Thyroid gland (tissue), 4 donors: Measurements from ENCODE around the gene ARHGEF25. TPM values are rescaled to one million over a fixed set of nuclear protein-coding genes. Genes with fewer than 3 reads are reported as not detected.

Experiments
- DNase-seq, 2 donors: peaks; one replicate each; pipeline ENCODE4 v3.0.0-alpha.2; 2019
- H3K27ac ChIP-seq, 3 donors: fragments of 200-600 bp; sonication (generic); 1 replicate in 2 of 3; 2 replicates in 1 of 3; pipeline ENCODE4 v1.5.1; 2016 to 2019; ENCODE audit warnings: mild to moderate bottlenecking in 1 of 3, moderate library complexity in 1 of 3
- H3K27me3 ChIP-seq: fragments of 200-600 bp; sonication (generic); one replicate; pipeline ENCODE4 v1.5.1; 2019
- H3K36me3 ChIP-seq, 2 donors: fragments of 200-600 bp; sonication (generic); one replicate each; pipeline ENCODE4 v1.5.1; 2016 to 2019
- H3K4me1 ChIP-seq, 2 donors: fragments of 200-600 bp; sonication (generic); one replicate each; pipeline ENCODE4 v1.5.1; 2017 to 2019
- H3K4me3 ChIP-seq, 3 donors: fragments of 200-600 bp; sonication (generic); replicated peaks in 1 of 3; 1 replicate in 2 of 3; 2 replicates in 1 of 3; pipeline ENCODE4 v1.5.1; 2016; ENCODE audit warnings: mild to moderate bottlenecking in 1 of 3
- H3K9me3 ChIP-seq: fragments of 200-600 bp; sonication (generic); one replicate; pipeline ENCODE4 v1.5.1; 2017
- CTCF ChIP-seq, 6 experiments: fragments of 200-600 bp in 3 of 6; fragments of 450-650 bp in 3 of 6; sonication (generic) in 3 of 6; IDR thresholded peaks; one replicate each; pipeline ENCODE4 v1.5.1; 2016 to 2019; ENCODE audit warnings: antibody characterized with exemption in 6 of 6, mild to moderate bottlenecking in 2 of 6, inconsistent platforms in 1 of 6, moderate library complexity in 1 of 6
- POLR2A ChIP-seq, 2 donors: fragments of 450-650 bp; IDR thresholded peaks; one replicate each; pipeline ENCODE4 v1.6.1; 2017; ENCODE audit warnings: antibody characterized with exemption in 2 of 2, mild to moderate bottlenecking in 2 of 2, moderate library complexity in 1 of 2
- WGBS, 2 donors: methylation state at CpG; one replicate each; pipeline ENCODE4 v1.1.5; 2017; 5-methylcytosine and 5-hydroxymethylcytosine counted together
- intact Hi-C: fragments of 100-400 bp; cut with DNase I; formaldehyde crosslinking; loops from one replicate; pipeline ENCODE4 v1.15.1; 2023
- total RNA-seq, 4 donors: library from RNA; depleted of rRNA; stranded (reverse); fragments of >200 nt; gene quantifications; one replicate each; pipeline ENCODE4 v1.2.3, GENCODE V29; 2016

Gene ARHGEF25
- total RNA-seq, 4 donors from 2014 or later = 3.3 to 25.8 (median 3.9) TPM

DNA sequence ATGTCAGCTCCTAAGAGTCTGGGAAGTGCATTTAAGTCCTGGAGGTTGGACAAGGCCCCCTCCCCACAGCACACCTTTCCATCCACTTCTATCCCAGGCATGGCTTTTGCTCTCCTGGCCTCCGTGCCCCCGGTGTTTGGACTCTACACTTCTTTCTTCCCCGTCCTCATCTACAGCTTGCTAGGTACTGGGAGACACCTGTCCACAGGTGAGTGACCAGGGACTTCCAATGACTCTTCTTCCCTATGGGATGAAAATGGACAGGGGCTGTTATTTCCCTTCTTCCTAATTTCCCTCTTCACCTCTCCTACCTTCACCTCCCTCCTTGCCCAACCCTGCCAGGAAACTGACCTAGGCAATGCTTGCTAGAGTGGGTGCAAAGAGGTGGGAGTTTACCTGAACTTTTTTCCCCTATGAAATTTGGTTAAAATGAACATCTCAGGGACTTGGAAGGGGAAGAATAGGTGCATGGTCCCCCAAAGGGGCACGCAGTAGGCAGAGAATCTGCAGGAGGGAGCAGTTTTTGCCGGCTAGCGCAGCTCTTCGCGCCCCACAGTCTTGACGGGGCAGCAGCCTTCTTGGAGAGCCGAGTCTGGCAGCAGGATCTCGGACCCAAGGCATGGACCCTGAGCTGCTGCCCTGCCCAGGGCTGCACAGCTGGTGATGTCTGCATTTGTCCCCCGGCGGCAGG is 9.2 kb downstream of the ARHGEF25 start:
- Histone ChIP-seq H3K36me3 (no peaks in the 10 kb centered on the region), H3K4me3 (no peak overlapping the region), H3K27ac (no peak overlapping the region), H3K9me3 (no peaks in the 10 kb centered on the region), H3K4me1 (peaks cover 6 to 20% of the 10 kb centered on the region in 2 donors), H3K27me3 (peaks cover 23% of the 10 kb centered on the region)
- 25 to 31% methylated on average over 11 to 12 of the region's 13 CpGs for WGBS, 2 donors
- TF ChIP-seq POLR2A (IDR thresholded peaks at IDR 0.05) (no peak), CTCF (IDR thresholded peaks at IDR 0.05) (no peak)
- DNase-seq = no peak
- intact Hi-C loops = loop anchor here (5.0 kb wide), 2 partner anchors 38 to 163 kb away; partner anchors contain the start of genes GLI1 and INHBE

- Histone ChIP-seq H3K36me3 (no peaks in the 10 kb centered on the region), H3K9me3 (no peaks in the 10 kb centered on the region), H3K4me3 (peak overlapping the region in 1 of 3 donors; percentile 1), H3K27me3 (peaks cover 24% of the 10 kb centered on the region), H3K27ac (no peak overlapping the region), H3K4me1 (peaks cover 6 to 20% of the 10 kb centered on the region in 2 donors)
- intact Hi-C loops = loop anchor here (5.0 kb wide), 2 partner anchors 39 to 164 kb away; partner anchors contain the start of genes GLI1 and INHBE
- WGBS, 2 donors = 3 to 8% methylated on average over 28 to 32 of the region's 42 CpGs
- TF ChIP-seq CTCF (IDR thresholded peaks at IDR 0.05) (no peak), POLR2A (IDR thresholded peaks at IDR 0.05) (no peak)
- no peak for DNase-seq
These were observed 9.8 kb downstream of the ARHGEF25 start for GRCh38 chr12:57620936-57621496.

DNA sequence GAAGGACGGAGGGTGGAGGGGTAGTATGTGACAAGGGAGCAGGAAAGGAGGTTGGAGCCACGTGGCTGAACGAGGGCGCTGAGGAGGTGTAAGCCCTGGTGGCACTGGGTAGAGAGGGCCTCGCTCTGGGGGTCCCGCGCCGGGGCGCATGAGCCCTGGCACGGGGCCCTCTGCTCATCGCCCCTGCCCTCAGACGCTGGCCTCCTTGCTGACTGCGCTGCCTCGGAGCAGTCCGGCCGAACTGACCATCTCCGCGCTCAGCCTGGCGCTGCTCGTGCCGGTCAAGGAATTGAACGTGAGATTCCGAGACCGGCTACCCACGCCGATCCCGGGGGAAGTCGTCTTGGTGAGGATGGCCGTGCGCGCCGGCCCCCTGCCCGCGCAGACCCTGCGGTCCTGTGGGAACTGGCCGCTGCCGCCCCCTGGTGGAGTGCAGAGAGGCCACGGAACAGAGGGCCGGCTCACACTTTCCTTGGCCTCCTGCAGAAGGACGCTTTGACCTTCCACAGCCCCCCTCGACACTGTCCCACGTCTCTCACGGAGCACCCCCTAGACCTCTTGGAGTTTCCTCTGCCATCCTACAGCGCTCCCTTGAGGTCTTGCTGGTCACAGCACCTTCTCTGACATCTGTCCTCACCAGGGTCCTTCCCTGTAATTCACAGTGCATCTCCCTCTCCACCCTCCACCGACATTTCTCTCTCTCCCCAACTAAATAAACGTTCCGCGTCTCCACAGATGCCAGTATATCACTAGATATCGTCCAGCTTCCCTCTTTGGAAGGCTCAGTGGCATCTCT is 10.5 kb downstream of the ARHGEF25 start:
- peaks cover 6 to 20% of the 10 kb centered on the region in 2 donors for H3K4me1 ChIP-seq
- no peaks in the 10 kb centered on the region for H3K9me3 ChIP-seq
- H3K27ac ChIP-seq = no peak overlapping the region
- intact Hi-C loops = loop anchor here (5.0 kb wide), 2 partner anchors 39 to 164 kb away; partner anchors contain the start of genes GLI1 and INHBE
- peak; percentile 59 for DNase-seq
- TF ChIP-seq POLR2A (IDR thresholded peaks at IDR 0.05) (no peak), CTCF (IDR thresholded peaks at IDR 0.05) (peak; percentile 74 to 91 (median 85))
- peaks cover 31% of the 10 kb centered on the region for H3K27me3 ChIP-seq
- WGBS, 2 donors = 2 to 3% methylated on average over 43 to 44 of the region's 49 CpGs
- peak overlapping the region in 1 of 3 donors; percentile 1 for H3K4me3 ChIP-seq
- H3K36me3 ChIP-seq = no peaks in the 10 kb centered on the region

- Histone ChIP-seq H3K9me3 (no peaks in the 10 kb centered on the region), H3K4me3 (no peak overlapping the region), H3K27me3 (peaks cover 39% of the 10 kb centered on the region), H3K4me1 (peaks cover 7 to 23% of the 10 kb centered on the region in 2 donors), H3K36me3 (no peaks in the 10 kb centered on the region), H3K27ac (no peak overlapping the region)
- TF ChIP-seq POLR2A (IDR thresholded peaks at IDR 0.05) = no peak
- no peak for TF ChIP-seq CTCF (IDR thresholded peaks at IDR 0.05)
- 66 to 68% methylated on average over 9 of the region's 9 CpGs for WGBS, 2 donors
- intact Hi-C loops = loop anchor here (5.0 kb wide), 2 partner anchors 40 to 165 kb away; partner anchors contain the start of genes GLI1 and INHBE
- no peak for DNase-seq
These were observed 11.3 kb downstream of the ARHGEF25 start for GRCh38 chr12:57622293-57623245.
